Lower lobe of right lung (tissue), 2 donors: ENCODE measurements around the gene PLEKHA5. TPM values are rescaled to one million over a fixed set of nuclear protein-coding genes. Genes with fewer than 3 reads are reported as not detected.

Experiments
- ATAC-seq, 2 donors: fragments of 200-7000 bp; cut with Tn5 transposase; one replicate each; pipeline ENCODE4 v1.9.1; 2020 to 2022; ENCODE audit warnings: mild to moderate bottlenecking in 2 of 2, moderate library complexity in 2 of 2
- DNase-seq: peaks from one replicate; pipeline ENCODE4 v3.0.0-alpha.2; 2020
- H3K27ac ChIP-seq: fragments of 200-600 bp; one replicate; pipeline ENCODE4 v1.8.0; 2022
- H3K27me3 ChIP-seq: fragments of 200-600 bp; one replicate; pipeline ENCODE4 v1.8.0; 2022; ENCODE audit warnings: low read depth
- H3K36me3 ChIP-seq: fragments of 200-600 bp; one replicate; pipeline ENCODE4 v1.8.0; 2022; ENCODE audit warnings: mild to moderate bottlenecking
- H3K4me1 ChIP-seq: fragments of 200-600 bp; one replicate; pipeline ENCODE4 v1.8.0; 2022
- H3K4me3 ChIP-seq: fragments of 200-600 bp; one replicate; pipeline ENCODE4 v1.8.0; 2022; ENCODE audit warnings: mild to moderate bottlenecking
- H3K9me3 ChIP-seq: fragments of 200-600 bp; one replicate; pipeline ENCODE4 v1.8.0; 2022
- intact Hi-C: fragments of 100-400 bp; cut with DNase I; formaldehyde crosslinking; loops from one replicate; pipeline ENCODE4 v1.11.0; 2022
- total RNA-seq: library from RNA; stranded (reverse); fragmentation: NEBNext Ultra II Directional; extraction: Animal tissue kit (Norgen Biotek cat#: 25700); gene quantifications from one replicate; pipeline ENCODE4 v1.2.1, GENCODE V29; 2021
- TF ChIP-seq, protein P1 (sequence below): fragments of 200-600 bp; IDR thresholded peaks from one replicate; pipeline ENCODE4 v1.8.0; 2022; ENCODE audit warnings: antibody characterized with exemption, mild to moderate bottlenecking
- donor health status: DM: no; HTN: yes; CAD: no; lungs with severe emphysema.

The PLEKHA5 gene
- total RNA-seq, 1 donor from 2014 or later, result 29.2 TPM

GRCh38 chr12:19288161-19288560 lies 158.6 kb downstream of the PLEKHA5 start:
- H3K9me3 ChIP-seq, result no peaks in the 10 kb centered on the region
- ATAC-seq (no peak), DNase-seq (no peak)
- no peaks in the 10 kb centered on the region for H3K27me3 ChIP-seq
- H3K27ac ChIP-seq, result no peak overlapping the region
- no peaks in the 10 kb centered on the region for H3K4me1 ChIP-seq
- intact Hi-C loops, result no loop called here
- TF ChIP-seq, protein P1, sequence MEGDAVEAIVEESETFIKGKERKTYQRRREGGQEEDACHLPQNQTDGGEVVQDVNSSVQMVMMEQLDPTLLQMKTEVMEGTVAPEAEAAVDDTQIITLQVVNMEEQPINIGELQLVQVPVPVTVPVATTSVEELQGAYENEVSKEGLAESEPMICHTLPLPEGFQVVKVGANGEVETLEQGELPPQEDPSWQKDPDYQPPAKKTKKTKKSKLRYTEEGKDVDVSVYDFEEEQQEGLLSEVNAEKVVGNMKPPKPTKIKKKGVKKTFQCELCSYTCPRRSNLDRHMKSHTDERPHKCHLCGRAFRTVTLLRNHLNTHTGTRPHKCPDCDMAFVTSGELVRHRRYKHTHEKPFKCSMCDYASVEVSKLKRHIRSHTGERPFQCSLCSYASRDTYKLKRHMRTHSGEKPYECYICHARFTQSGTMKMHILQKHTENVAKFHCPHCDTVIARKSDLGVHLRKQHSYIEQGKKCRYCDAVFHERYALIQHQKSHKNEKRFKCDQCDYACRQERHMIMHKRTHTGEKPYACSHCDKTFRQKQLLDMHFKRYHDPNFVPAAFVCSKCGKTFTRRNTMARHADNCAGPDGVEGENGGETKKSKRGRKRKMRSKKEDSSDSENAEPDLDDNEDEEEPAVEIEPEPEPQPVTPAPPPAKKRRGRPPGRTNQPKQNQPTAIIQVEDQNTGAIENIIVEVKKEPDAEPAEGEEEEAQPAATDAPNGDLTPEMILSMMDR, result no peak
- no peak overlapping the region for H3K4me3 ChIP-seq
- peaks cover 16% of the 10 kb centered on the region for H3K36me3 ChIP-seq

DNA sequence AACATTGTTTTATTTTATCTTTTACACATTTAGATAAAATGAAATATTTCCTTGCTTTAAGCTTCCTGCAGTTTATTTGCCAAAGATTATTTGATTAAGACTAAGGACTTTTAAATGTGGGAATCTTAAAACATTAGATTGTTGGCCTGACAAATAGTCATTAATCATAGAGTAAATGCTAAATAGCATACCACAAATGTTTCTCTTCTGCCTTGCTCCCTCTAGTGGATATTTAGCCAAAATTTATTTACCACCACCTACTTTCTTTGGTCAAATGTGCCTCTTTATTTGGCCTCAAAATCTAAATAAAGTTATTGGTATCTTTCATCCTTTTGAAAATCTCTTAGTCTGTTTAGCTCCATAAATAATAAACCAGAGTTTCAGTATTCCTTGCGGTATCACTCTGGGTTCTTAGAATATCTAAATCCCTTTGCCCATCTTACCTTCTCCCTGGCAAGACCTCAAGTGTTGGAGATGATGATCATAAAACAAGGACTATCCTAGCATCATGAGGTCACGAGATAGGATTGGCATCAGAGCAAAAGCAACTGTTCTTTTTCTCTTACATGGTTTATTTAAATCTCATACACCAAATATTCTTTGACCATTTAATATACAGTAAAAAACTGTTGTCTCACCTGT lies 159.2 kb downstream of the PLEKHA5 start:
- ATAC-seq (peak in 1 of 2 donors; percentile 53), DNase-seq (no peak)
- Histone ChIP-seq H3K36me3 (peaks cover 11% of the 10 kb centered on the region), H3K4me1 (no peaks in the 10 kb centered on the region), H3K4me3 (no peak overlapping the region), H3K9me3 (no peaks in the 10 kb centered on the region), H3K27ac (no peak overlapping the region), H3K27me3 (no peaks in the 10 kb centered on the region)
- intact Hi-C loops, result no loop called here
- TF ChIP-seq, protein P1, result peak; percentile 58

DNA sequence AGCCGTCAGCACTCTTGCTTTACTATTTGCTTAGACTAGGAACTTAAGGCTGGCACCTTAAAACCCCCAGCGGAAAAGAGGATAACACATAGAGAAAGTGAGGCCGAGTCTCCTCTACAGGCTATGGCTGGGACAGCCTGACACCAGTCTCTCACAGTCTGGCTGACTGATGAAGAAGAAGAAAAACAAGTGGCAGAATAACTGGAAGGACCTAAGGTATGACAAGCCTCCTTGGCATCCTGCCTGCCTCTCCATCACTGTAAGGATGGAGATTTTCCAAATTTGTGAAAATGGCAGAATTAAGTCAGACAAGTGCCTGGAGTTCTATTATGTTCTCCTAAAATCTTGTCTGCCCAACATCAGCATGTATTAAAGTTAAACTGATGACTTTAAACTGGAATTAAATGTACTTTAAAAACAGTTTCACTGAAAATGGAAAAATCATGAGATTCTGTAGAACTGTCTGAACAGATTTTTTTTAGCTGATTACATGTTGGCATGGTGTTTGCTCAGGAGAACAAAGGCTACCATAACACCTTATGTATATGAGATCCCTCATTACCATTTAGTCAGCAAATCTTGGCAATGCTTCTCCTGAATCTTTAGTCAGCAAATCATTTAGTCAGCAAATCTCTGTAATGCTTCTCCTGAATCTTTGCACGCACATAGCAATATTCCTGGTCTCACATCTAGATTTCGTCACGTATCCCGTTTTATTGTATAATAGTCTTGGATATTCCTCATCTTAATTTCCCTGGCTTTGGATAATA lies 169.5 kb downstream of the PLEKHA5 start:
- ATAC-seq, result peak in 1 of 2 donors; percentile 13
- Histone ChIP-seq H3K27me3 (no peaks in the 10 kb centered on the region), H3K4me3 (no peak overlapping the region), H3K27ac (no peak overlapping the region), H3K36me3 (peaks cover 4% of the 10 kb centered on the region), H3K9me3 (no peaks in the 10 kb centered on the region), H3K4me1 (peaks cover 9% of the 10 kb centered on the region)
- TF ChIP-seq, protein P1, result no peak
- intact Hi-C loops, result no loop called here
- DNase-seq, result no peak

DNA sequence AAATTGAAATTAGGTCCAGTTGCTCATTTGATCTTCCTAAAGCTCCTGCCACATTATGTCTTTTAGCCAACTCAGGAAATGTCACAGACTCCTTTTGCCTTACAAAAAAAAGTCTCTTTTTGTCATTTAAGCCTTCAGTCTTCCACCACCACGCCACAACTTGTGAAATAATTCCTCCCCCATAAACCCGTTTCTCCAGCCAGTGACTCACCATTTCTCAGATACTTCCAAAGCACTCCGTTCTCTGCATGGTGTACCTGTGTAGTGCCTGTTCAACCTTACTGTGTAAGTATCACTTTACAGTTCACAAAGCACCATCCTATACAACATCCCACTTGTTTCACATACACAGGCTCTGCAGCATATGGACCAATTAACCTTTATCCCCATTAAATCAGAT lies 170.2 kb downstream of the PLEKHA5 start:
- peak; percentile 80 for ATAC-seq

DNA sequence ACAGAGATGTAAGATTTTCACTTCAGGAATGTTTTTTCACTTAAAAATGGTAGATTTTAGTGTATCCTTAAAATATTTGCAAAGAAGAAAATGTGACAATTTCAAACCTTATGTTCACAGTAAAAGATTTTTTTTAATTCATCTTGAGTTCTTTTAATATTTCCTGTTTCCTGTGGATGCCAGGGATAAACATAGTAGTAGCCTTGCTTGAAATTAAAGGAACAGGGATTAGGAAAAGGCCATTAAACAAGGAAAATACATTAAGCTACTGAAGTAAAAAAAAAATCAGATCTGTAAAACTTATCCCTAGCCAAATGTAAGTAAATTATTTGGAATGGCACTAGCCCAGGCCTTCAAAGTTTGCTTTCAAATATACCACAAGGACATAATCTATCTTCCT lies 171.7 kb downstream of the PLEKHA5 start:
- Histone ChIP-seq H3K4me3 (no peak overlapping the region), H3K27me3 (no peaks in the 10 kb centered on the region), H3K27ac (no peak overlapping the region), H3K9me3 (no peaks in the 10 kb centered on the region), H3K36me3 (peaks cover 4% of the 10 kb centered on the region), H3K4me1 (peaks cover 9% of the 10 kb centered on the region)
- DNase-seq, result no peak
- ATAC-seq, result peak in 1 of 2 donors; percentile 2
- intact Hi-C loops, result no loop called here
- TF ChIP-seq, protein P1, result no peak

More for the DNA sequence above, 170.2 kb downstream of the PLEKHA5 start:
- H3K9me3 ChIP-seq, result no peaks in the 10 kb centered on the region
- peaks cover 4% of the 10 kb centered on the region for H3K36me3 ChIP-seq
- no peaks in the 10 kb centered on the region for H3K27me3 ChIP-seq
- peaks cover 9% of the 10 kb centered on the region for H3K4me1 ChIP-seq
- TF ChIP-seq, protein P1, result no peak
- intact Hi-C loops, result no loop called here
- H3K27ac ChIP-seq, result no peak overlapping the region
- H3K4me3 ChIP-seq, result no peak overlapping the region
- DNase-seq, result no peak
